HepG2 (cell line): ENCODE data around the gene CYTH1. TPM values are rescaled to one million over a fixed set of nuclear protein-coding genes. Genes with fewer than 3 reads are reported as not detected.

Source experiments
- ATAC-seq: fragments of 200-7000 bp; cut with Tn5 transposase; 3 replicates; pipeline ENCODE4 v1.9.1; 2020; ENCODE audit warnings: mild to moderate bottlenecking, moderate library complexity
- BruUV-seq: library from RNA; stranded (reverse); fragments of 400-500 nt; replicated peaks from 2 replicates; lab custom pipeline; 2021; lab: Mats Ljungman, UMichigan
- CTCF ChIA-PET: fragments of 300-600 bp; formaldehyde crosslinking; extraction: SDS; loops from one replicate; lab custom pipeline; 2021; ENCODE audit warnings: low total read pairs, inconsistent platforms, low intra/inter-chr PET ratio; lab: Yijun Ruan, JAX
- POLR2A ChIA-PET: fragments of 350-600 bp; sonication (Branson Sonifier 250); formaldehyde crosslinking; loops from one replicate; lab custom pipeline; 2020; ENCODE audit warnings: antibody characterized with exemption, inconsistent platforms; lab: Yijun Ruan, JAX
- DNase-seq: peaks from one replicate; pipeline ENCODE4 v3.0.0-alpha.2; 2015; ENCODE audit warnings: low spot score
- FAIRE-seq: peaks from 3 replicates; lab custom pipeline; 2011; peaks lifted over from hg19 to GRCh38; lab: Jason Lieb, UNC
- H2AFZ ChIP-seq: one replicate; pipeline ENCODE4 v1.6.1; 2011; ENCODE audit warnings: low read length, inconsistent platforms
- H3K27ac ChIP-seq: fragments of 300-600 bp; 3 replicates; pipeline ENCODE4 v1.8.0; 2011; ENCODE audit warnings: mixed run types, mild to moderate bottlenecking, mixed read lengths, low read length, inconsistent platforms; ENCODE audit not compliant: insufficient read depth; ENCODE audit errors: extremely low read length
- H3K27me3 ChIP-seq, 2 experiments: fragments of 200-600 bp in 1 of 2; 2 replicates in 1 of 2; 3 replicates in 1 of 2; pipeline versions ENCODE4 v1.6.0 to v1.8.0; 2011; ENCODE audit warnings: low read length in 2 of 2, mild to moderate bottlenecking in 2 of 2, moderate library complexity in 2 of 2, inconsistent platforms in 1 of 2; ENCODE audit not compliant: insufficient read depth in 2 of 2, control insufficient read depth in 1 of 2
- H3K36me3 ChIP-seq, 2 experiments: fragments of 200-600 bp in 1 of 2; replicated peaks in 1 of 2; 2 replicates in 1 of 2; 3 replicates in 1 of 2; pipeline versions ENCODE4 v1.5.1 to v1.8.0; 2011; ENCODE audit warnings: low read length in 2 of 2, inconsistent platforms in 1 of 2; ENCODE audit not compliant: insufficient read depth in 2 of 2, control insufficient read depth in 1 of 2
- H3K4me1 ChIP-seq: 2 replicates; pipeline ENCODE4 v1.5.1; 2012; ENCODE audit warnings: low read length, inconsistent platforms; ENCODE audit not compliant: insufficient read depth
- H3K4me2 ChIP-seq: 2 replicates; pipeline ENCODE4 v1.6.0; 2011; ENCODE audit warnings: low read depth, low read length, inconsistent platforms
- H3K4me3 ChIP-seq, 3 experiments: fragments of 200-600 bp in 1 of 3; sonication (generic), shearing (Covaris generic) in 1 of 3; replicated peaks in 1 of 3; 2 replicates each; pipeline ENCODE4 v1.5.1; 2011 to 2016; ENCODE audit warnings: low read length in 3 of 3, inconsistent platforms in 2 of 3, low read depth in 2 of 3, mild to moderate bottlenecking in 2 of 3, control low read depth in 1 of 3, mixed read lengths in 1 of 3; ENCODE audit not compliant: insufficient read depth in 1 of 3
- H3K79me2 ChIP-seq: one replicate; pipeline ENCODE4 v1.6.1; 2011; ENCODE audit warnings: low read length, inconsistent platforms; ENCODE audit not compliant: insufficient read depth
- H3K9ac ChIP-seq: 2 replicates; pipeline ENCODE4 v1.6.0; 2011; ENCODE audit warnings: mild to moderate bottlenecking, low read depth, low read length, inconsistent platforms; ENCODE audit not compliant: insufficient read depth
- H3K9me3 ChIP-seq: 2 replicates; pipeline ENCODE4 v1.5.1; 2012; ENCODE audit warnings: mild to moderate bottlenecking, low read length
- H4K20me1 ChIP-seq: 2 replicates; pipeline ENCODE4 v1.6.0; 2011; ENCODE audit warnings: inconsistent platforms, mild to moderate bottlenecking, low read length, moderate library complexity; ENCODE audit not compliant: insufficient read depth
- ARID5B ChIP-seq: IDR thresholded peaks from 2 replicates; pipeline ENCODE4 v1.4.0; 2020; ENCODE audit warnings: mild to moderate bottlenecking, missing genetic modification reagents
- BCL6 ChIP-seq: IDR thresholded peaks from 2 replicates; pipeline ENCODE4 v1.6.1; 2016; ENCODE audit warnings: missing genetic modification reagents, missing compliant biosample characterization
- HNF1A ChIP-seq, 2 experiments: sonication (generic) in 1 of 2; formaldehyde crosslinking in 1 of 2; IDR thresholded peaks; 2 replicates each; pipeline versions ENCODE4 v1.4.0 to v1.6.1; 2016 to 2020; ENCODE audit warnings: borderline replicate concordance in 1 of 2, low read depth in 1 of 2, mild to moderate bottlenecking in 1 of 2, missing genetic modification reagents in 1 of 2
- ISL2 ChIP-seq: sonication (generic); formaldehyde crosslinking; IDR thresholded peaks from 2 replicates; pipeline ENCODE4 v1.5.0; 2020; ENCODE audit warnings: missing genetic modification reagents
- MAFF ChIP-seq: IDR thresholded peaks from 2 replicates; pipeline ENCODE4 v1.6.1; 2011; ENCODE audit warnings: low read depth, low read length, improper control_type of control experiment
- MAFK ChIP-seq, 2 experiments: IDR thresholded peaks in 1 of 2; conservative IDR thresholded peaks in 1 of 2; 2 replicates each; pipeline ENCODE4 v1.6.1; 2011; ENCODE audit warnings: improper control_type of control experiment in 2 of 2, low read length in 2 of 2
- NCOA1 ChIP-seq: sonication (generic); formaldehyde crosslinking; IDR thresholded peaks from 2 replicates; pipeline ENCODE4 v1.9.0; 2021; ENCODE audit warnings: missing genetic modification reagents
- RARG ChIP-seq: sonication (generic); formaldehyde crosslinking; IDR thresholded peaks from 2 replicates; pipeline ENCODE4 v1.4.0; 2020; ENCODE audit warnings: low read depth, mild to moderate bottlenecking, missing genetic modification reagents
- RCOR2 ChIP-seq: IDR thresholded peaks from 2 replicates; pipeline ENCODE4 v1.6.1; 2016; ENCODE audit warnings: missing biosample characterization, missing genetic modification reagents
- SATB2 ChIP-seq: sonication (generic); formaldehyde crosslinking; IDR thresholded peaks from 2 replicates; pipeline ENCODE4 v1.5.0; 2020; ENCODE audit warnings: missing genetic modification reagents
- SOX13 ChIP-seq, 3 experiments: fragments of 450-650 bp in 1 of 3; sonication (generic) in 1 of 3; formaldehyde crosslinking in 1 of 3; IDR thresholded peaks in 2 of 3; conservative IDR thresholded peaks in 1 of 3; 2 replicates each; pipeline versions ENCODE4 v1.5.0 to v1.6.1; 2016 to 2020; ENCODE audit warnings: antibody characterized with exemption in 1 of 3, mild to moderate bottlenecking in 1 of 3, missing compliant biosample characterization in 1 of 3, missing genetic modification reagents in 1 of 3, moderate library complexity in 1 of 3
- THAP11 ChIP-seq: IDR thresholded peaks from 2 replicates; pipeline ENCODE4 v1.6.1; 2016; ENCODE audit warnings: missing biosample characterization, missing genetic modification reagents
- ZMAT3 ChIP-seq: sonication (generic); formaldehyde crosslinking; conservative IDR thresholded peaks from 2 replicates; pipeline ENCODE4 v1.7.0; 2021; ENCODE audit warnings: missing genetic modification reagents
- ZNF644 ChIP-seq: IDR thresholded peaks from 2 replicates; pipeline ENCODE4 v1.6.1; 2016; ENCODE audit warnings: low read depth
- WGBS: methylation state at CpG from one replicate; pipeline ENCODE4 v1.1.6; 2017; ENCODE audit warnings: low lambda C conversion rate; 5-methylcytosine and 5-hydroxymethylcytosine counted together
- in situ Hi-C: cut with HindIII; loops from 2 replicates; pipeline ENCODE4 v1.10.0; 2017; ENCODE audit warnings: low pct_unique_long_range_greater_than_20kb; ENCODE audit not compliant: extremely low pct_ligation_motif_present
- intact Hi-C: fragments of 100-400 bp; cut with micrococcal nuclease; formaldehyde crosslinking; loops from one replicate; pipeline ENCODE4 v1.10.0; 2022; ENCODE audit not compliant: unreplicated experiment
- polyA plus RNA-seq, 8 experiments: library from polyadenylated mRNA; depleted of rRNA in 3 of 8; stranded (reverse) in 7 of 8; unstranded in 1 of 8; fragments of >200 nt; fragmentation: Illumina TruSeq in 4 of 8; extraction: Trizol in 4 of 8; gene quantifications; 2 replicates each; pipeline versions ENCODE4 v1.2.1 to v1.2.3, GENCODE V29; 2011 to 2016; ENCODE audit warnings: low read depth in 4 of 8, missing spikeins in 1 of 8, mixed read lengths in 1 of 8; ENCODE audit not compliant: insufficient read depth in 1 of 8
- total RNA-seq, 5 experiments: library from RNA; depleted of rRNA; stranded (reverse); fragments of >200 nt; fragmentation: Illumina TruSeq; extraction: Trizol; gene quantifications; 2 replicates each; pipeline ENCODE4 v1.2.3, GENCODE V29; 2016; ENCODE audit warnings: low read depth in 1 of 5
- TF ChIP-seq, protein P1 (sequence below): sonication (generic); formaldehyde crosslinking; conservative IDR thresholded peaks from 2 replicates; pipeline ENCODE4 v1.8.0; 2022; ENCODE audit warnings: mild to moderate bottlenecking, moderate library complexity, missing genetic modification reagents

The CYTH1 gene
- total and polyA plus RNA-seq, 2 of the 13 experiments (the other 11 are each of a cell fraction or from before 2014, with no cell fraction given), result 20.1 to 48.9 TPM

DNA sequence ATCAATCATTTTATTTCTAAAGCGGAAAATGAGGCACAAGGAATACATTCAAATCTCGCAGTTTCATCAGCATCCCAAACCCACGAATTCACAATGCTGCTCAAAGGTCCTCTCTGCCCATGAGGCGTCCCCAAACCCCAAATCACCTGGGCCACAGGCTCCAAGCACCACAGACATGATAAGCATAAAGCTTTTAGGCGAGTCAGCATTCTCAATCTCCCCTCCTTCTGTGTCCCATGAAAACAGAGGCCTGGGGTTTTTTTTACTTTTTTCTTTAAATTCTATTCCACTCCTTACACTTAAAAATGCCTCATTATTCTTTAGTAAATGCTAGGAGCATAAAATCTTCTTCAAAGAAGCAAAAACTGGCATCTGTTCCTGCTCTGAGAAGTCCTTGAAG, 55.0 kb downstream of the CYTH1 start:
- WGBS, result 91% methylated on average over 5 of the region's 5 CpGs
- no peaks in the 10 kb centered on the region for H3K36me3 ChIP-seq
- H3K9me3 ChIP-seq, result no peaks in the 10 kb centered on the region
- H2AFZ ChIP-seq, result no peak overlapping the region
- H3K9ac ChIP-seq, result no peak overlapping the region
- no peak overlapping the region for H3K4me3 ChIP-seq
- ATAC-seq, result no peak
- H3K79me2 ChIP-seq, result peaks cover 67% of the 10 kb centered on the region
- no peak for DNase-seq
- CTCF ChIA-PET, result no interaction called here
- peaks cover 50% of the 10 kb centered on the region for H4K20me1 ChIP-seq
- intact Hi-C loops (no loop called here), in situ Hi-C loops (no loop called here)
- H3K27ac ChIP-seq, result no peak overlapping the region
- no peak for FAIRE-seq
- no TSS peak for BruUV-seq
- H3K4me2 ChIP-seq, result no peak overlapping the region
- peaks cover 46% of the 10 kb centered on the region for H3K4me1 ChIP-seq
- H3K27me3 ChIP-seq, result no peaks in the 10 kb centered on the region
- POLR2A ChIA-PET, result interaction anchor here (1.2 kb wide), 1 partner anchor 9 kb away, joined by 3 read pairs; no protein-coding TSS in a partner anchor
- TF ChIP-seq RCOR2 (CRISPR knock-in tag), result no peak
- no peak for TF ChIP-seq NCOA1 (CRISPR knock-in tag)
- TF ChIP-seq SATB2 (CRISPR knock-in tag), result no peak
- TF ChIP-seq ZMAT3 (CRISPR knock-in tag), result no peak
- TF ChIP-seq, protein P1, sequence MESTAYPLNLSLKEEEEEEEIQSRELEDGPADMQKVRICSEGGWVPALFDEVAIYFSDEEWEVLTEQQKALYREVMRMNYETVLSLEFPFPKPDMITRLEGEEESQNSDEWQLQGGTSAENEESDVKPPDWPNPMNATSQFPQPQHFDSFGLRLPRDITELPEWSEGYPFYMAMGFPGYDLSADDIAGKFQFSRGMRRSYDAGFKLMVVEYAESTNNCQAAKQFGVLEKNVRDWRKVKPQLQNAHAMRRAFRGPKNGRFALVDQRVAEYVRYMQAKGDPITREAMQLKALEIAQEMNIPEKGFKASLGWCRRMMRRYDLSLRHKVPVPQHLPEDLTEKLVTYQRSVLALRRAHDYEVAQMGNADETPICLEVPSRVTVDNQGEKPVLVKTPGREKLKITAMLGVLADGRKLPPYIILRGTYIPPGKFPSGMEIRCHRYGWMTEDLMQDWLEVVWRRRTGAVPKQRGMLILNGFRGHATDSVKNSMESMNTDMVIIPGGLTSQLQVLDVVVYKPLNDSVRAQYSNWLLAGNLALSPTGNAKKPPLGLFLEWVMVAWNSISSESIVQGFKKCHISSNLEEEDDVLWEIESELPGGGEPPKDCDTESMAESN (CRISPR knock-in tag), result no peak
- no peak for TF ChIP-seq ISL2 (CRISPR knock-in tag)
- no peak for TF ChIP-seq HNF1A (IDR thresholded peaks at IDR 0.05; ENCODE audit: low read depth)
- TF ChIP-seq HNF1A (CRISPR knock-in tag; IDR thresholded peaks at IDR 0.05; ENCODE audit: borderline replicate concordance), result no peak
- TF ChIP-seq MAFK (conservative IDR thresholded peaks at IDR 0.05 in 1 of 2, IDR thresholded peaks at IDR 0.05 in 1 of 2; ENCODE audit: low read length in 2 of 2), result peak; percentile 68 to 84
- no peak for TF ChIP-seq ARID5B (CRISPR knock-in tag)
- no peak for TF ChIP-seq ZNF644 (CRISPR knock-in tag)
- peak; percentile 68 for TF ChIP-seq MAFF
- TF ChIP-seq THAP11 (CRISPR knock-in tag), result no peak
- no peak for TF ChIP-seq BCL6
- TF ChIP-seq SOX13 (IDR thresholded peaks at IDR 0.05), result no peak
- no peak for TF ChIP-seq SOX13 (CRISPR knock-in tag; conservative IDR thresholded peaks at IDR 0.05 in 1 of 2, IDR thresholded peaks at IDR 0.05 in 1 of 2)
- TF ChIP-seq RARG (CRISPR knock-in tag), result no peak
